Mesothelial cell of epicardium (in vitro differentiated cells): Measurements from ENCODE around the gene BOK. TPM values are rescaled to one million over a fixed set of nuclear protein-coding genes. Genes with fewer than 3 reads are reported as not detected.
"Not testable (repeated sequence)": the region's sequence is repeated elsewhere in the genome, so short reads cannot be mapped to it uniquely, and the experiment has no call there.

Experiments used
- DNase-seq, 2 experiments: peaks; one replicate each; pipeline ENCODE4 v3.0.0; 2021; ENCODE audit warnings: low spot score in 2 of 2; ENCODE audit not compliant: unreplicated experiment in 2 of 2
- H3K27ac Mint-ChIP-seq: 2 replicates; pipeline ENCODE4 v1.8.0; 2021; ENCODE audit warnings: mixed read lengths
- H3K27me3 Mint-ChIP-seq: 2 replicates; pipeline ENCODE4 v1.8.0; 2021; ENCODE audit warnings: low read depth, mixed read lengths
- H3K36me3 Mint-ChIP-seq: 2 replicates; pipeline ENCODE4 v1.8.0; 2021; ENCODE audit warnings: mixed read lengths
- H3K4me1 Mint-ChIP-seq: 2 replicates; pipeline ENCODE4 v1.8.0; 2021; ENCODE audit warnings: mixed read lengths
- H3K4me3 Mint-ChIP-seq: 2 replicates; pipeline ENCODE4 v1.8.0; 2021; ENCODE audit warnings: mild to moderate bottlenecking, moderate library complexity, mixed read lengths
- H3K9me3 Mint-ChIP-seq: 2 replicates; pipeline ENCODE4 v1.8.0; 2021; ENCODE audit warnings: mixed read lengths
- CTCF ChIP-seq: fragments of 200-600 bp; sonication (generic); IDR thresholded peaks from one replicate; pipeline ENCODE4 v1.5.0; 2021; ENCODE audit warnings: antibody characterized with exemption; ENCODE audit not compliant: unreplicated experiment
- total RNA-seq: library from RNA; stranded (reverse); gene quantifications from 3 replicates; pipeline ENCODE4 v1.2.1, GENCODE V29; 2021

Gene BOK
- total RNA-seq, 1 donor from 2014 or later = 36.0 TPM

GRCh38 chr2:241571821-241572620 is 13.5 kb downstream of the BOK start:
- peaks cover 2% of the 10 kb centered on the region for H3K27me3 Mint-ChIP-seq
- peaks cover 18% of the 10 kb centered on the region for H3K36me3 Mint-ChIP-seq
- DNase-seq = no peak
- no peak for TF ChIP-seq CTCF
- H3K9me3 Mint-ChIP-seq = no peaks in the 10 kb centered on the region
- peaks cover 3% of the 10 kb centered on the region for H3K4me1 Mint-ChIP-seq
- no peak overlapping the region for H3K27ac Mint-ChIP-seq
- no peak overlapping the region for H3K4me3 Mint-ChIP-seq

GRCh38 chr2:241572915-241573651 is 14.5 kb downstream of the BOK start:
- H3K9me3 Mint-ChIP-seq, H3K4me3 Mint-ChIP-seq, H3K4me1 Mint-ChIP-seq, H3K27ac Mint-ChIP-seq, DNase-seq, H3K27me3 Mint-ChIP-seq: not testable (repeated sequence)
- H3K36me3 Mint-ChIP-seq = peaks cover 17% of the 10 kb centered on the region

- Mint-ChIP-seq H3K9me3 (no peaks in the 10 kb centered on the region), H3K4me1 (peaks cover 7% of the 10 kb centered on the region), H3K36me3 (peaks cover 20% of the 10 kb centered on the region), H3K27me3 (peaks cover 2% of the 10 kb centered on the region), H3K4me3 (no peak overlapping the region), H3K27ac (no peak overlapping the region)
- no peak for DNase-seq
- TF ChIP-seq CTCF = no peak
Measured at GRCh38 chr2:241573741-241574140, 15.2 kb downstream of the BOK start.

GRCh38 chr2:241574911-241575623 is 16.5 kb downstream of the BOK start:
- Mint-ChIP-seq H3K4me1 (peaks cover 6% of the 10 kb centered on the region), H3K4me3 (no peak overlapping the region), H3K27ac (no peak overlapping the region), H3K9me3 (no peaks in the 10 kb centered on the region), H3K27me3 (peaks cover under 1% of the 10 kb centered on the region), H3K36me3 (peaks cover 18% of the 10 kb centered on the region)
- no peak for TF ChIP-seq CTCF
- DNase-seq = no peak

- DNase-seq = no peak
- H3K27me3 Mint-ChIP-seq = no peaks in the 10 kb centered on the region
- H3K4me3 Mint-ChIP-seq = no peak overlapping the region
- no peaks in the 10 kb centered on the region for H3K9me3 Mint-ChIP-seq
- H3K27ac Mint-ChIP-seq = no peak overlapping the region
- no peak for TF ChIP-seq CTCF
- peaks cover 23% of the 10 kb centered on the region for H3K36me3 Mint-ChIP-seq
- H3K4me1 Mint-ChIP-seq = peaks cover 6% of the 10 kb centered on the region
Measured at GRCh38 chr2:241575624-241576292, 17.2 kb downstream of the BOK start.
